Activated T-cell treated with anti-CD3 and anti-CD28 coated beads, Interleukin-2, amount 50 U/mL, for 72 hours (primary cell): ENCODE measurements around the gene PTPRA. TPM values are rescaled to one million over a fixed set of nuclear protein-coding genes. Genes with fewer than 3 reads are reported as not detected.

Experiments
- ATAC-seq, 2 donors: fragments of 150-1000 bp; cut with Tn5 transposase; replicated peaks in 1 of 2; 2 replicates each; pipeline ENCODE4 v1.10.0; 2021; ENCODE audit warnings: moderate library complexity in 2 of 2, mild to moderate bottlenecking in 1 of 2
- DNase-seq, 2 donors: peaks; one replicate each; pipeline ENCODE4 v3.0.0; 2021 to 2022; ENCODE audit warnings: mixed read lengths in 1 of 2
- H3K27ac Mint-ChIP-seq: one replicate; pipeline ENCODE4 v1.8.0; 2022; ENCODE audit warnings: mild to moderate bottlenecking, moderate library complexity, mixed read lengths
- H3K27me3 Mint-ChIP-seq: one replicate; pipeline ENCODE4 v1.8.0; 2022; ENCODE audit warnings: low read depth, mixed read lengths
- H3K36me3 Mint-ChIP-seq, 2 donors: one replicate each; pipeline ENCODE4 v1.8.0; 2022; ENCODE audit warnings: mixed read lengths in 2 of 2, mild to moderate bottlenecking in 1 of 2; ENCODE audit not compliant: insufficient read depth in 2 of 2
- H3K4me1 Mint-ChIP-seq: one replicate; pipeline ENCODE4 v1.8.0; 2022; ENCODE audit warnings: low read depth, mixed read lengths
- H3K4me3 Mint-ChIP-seq, 2 donors: one replicate each; pipeline ENCODE4 v1.8.0; 2022; ENCODE audit warnings: mild to moderate bottlenecking in 2 of 2, mixed read lengths in 2 of 2, moderate library complexity in 2 of 2
- H3K9me3 Mint-ChIP-seq, 2 donors: one replicate each; pipeline ENCODE4 v1.8.0; 2022; ENCODE audit warnings: mixed read lengths in 2 of 2
- total RNA-seq, 2 donors: library from RNA; stranded (reverse); gene quantifications; one replicate each; pipeline ENCODE4 v1.2.3, GENCODE V29; 2022

PTPRA gene
- total RNA-seq, 2 donors from 2014 or later, result 81.2 to 85.9 TPM

DNA sequence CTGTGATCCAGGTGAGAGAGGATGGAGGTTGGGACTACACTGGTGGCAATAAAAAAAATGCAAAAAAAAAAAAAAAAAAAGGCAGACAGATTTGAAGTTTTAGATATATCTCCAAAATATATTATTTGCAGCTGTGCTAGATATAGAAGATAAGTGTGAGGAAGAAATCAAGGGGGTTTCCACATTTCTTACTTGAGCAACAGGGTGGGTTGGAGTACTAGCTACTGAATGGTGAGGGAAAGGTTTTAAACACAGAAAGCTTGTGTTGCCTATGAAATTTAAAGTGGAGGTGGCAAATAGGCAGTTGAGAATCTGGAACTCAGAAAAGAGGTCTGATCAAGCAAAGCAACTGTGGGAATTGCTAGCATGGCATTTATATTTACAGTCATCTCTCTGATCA lies 110.2 kb downstream of the PTPRA start:
- no peak overlapping the region for H3K27ac Mint-ChIP-seq
- H3K36me3 Mint-ChIP-seq, result peaks cover 8 to 23% of the 10 kb centered on the region in 2 donors
- H3K27me3 Mint-ChIP-seq, result no peaks in the 10 kb centered on the region
- DNase-seq, result no peak
- no peak for ATAC-seq
- peaks cover 10% of the 10 kb centered on the region for H3K4me1 Mint-ChIP-seq
- H3K4me3 Mint-ChIP-seq, result no peak overlapping the region
- H3K9me3 Mint-ChIP-seq, result no peaks in the 10 kb centered on the region

DNA sequence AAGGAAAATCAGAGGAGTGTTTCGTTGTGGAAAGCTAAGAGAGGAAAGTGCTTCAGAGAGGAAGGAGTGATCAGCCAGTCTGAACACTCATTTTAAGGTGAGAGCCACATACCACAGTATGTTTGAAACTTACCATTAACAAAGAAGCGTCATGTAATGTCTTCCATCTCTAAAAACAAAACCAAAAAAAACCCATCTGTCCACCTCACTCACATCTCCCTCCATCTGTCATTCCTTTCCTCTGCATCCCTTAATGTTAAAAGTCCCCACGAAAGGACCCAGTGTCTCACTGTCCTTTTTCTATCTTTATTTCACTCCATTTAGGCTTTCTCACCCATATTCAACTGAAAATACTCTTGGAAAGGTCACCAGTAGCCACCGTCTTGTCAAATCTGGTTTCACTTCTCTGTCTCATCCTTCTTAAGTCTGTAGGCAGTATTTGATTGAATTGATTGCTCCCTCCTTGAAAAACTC lies 110.8 kb downstream of the PTPRA start:
- Mint-ChIP-seq H3K9me3 (no peaks in the 10 kb centered on the region), H3K27ac (no peak overlapping the region), H3K27me3 (no peaks in the 10 kb centered on the region), H3K4me3 (no peak overlapping the region), H3K36me3 (peaks cover 8 to 28% of the 10 kb centered on the region in 2 donors), H3K4me1 (peaks cover 5% of the 10 kb centered on the region)
- ATAC-seq (peak; percentile 66 to 73), DNase-seq (peak in 1 of 2 donors; percentile 32)

DNA sequence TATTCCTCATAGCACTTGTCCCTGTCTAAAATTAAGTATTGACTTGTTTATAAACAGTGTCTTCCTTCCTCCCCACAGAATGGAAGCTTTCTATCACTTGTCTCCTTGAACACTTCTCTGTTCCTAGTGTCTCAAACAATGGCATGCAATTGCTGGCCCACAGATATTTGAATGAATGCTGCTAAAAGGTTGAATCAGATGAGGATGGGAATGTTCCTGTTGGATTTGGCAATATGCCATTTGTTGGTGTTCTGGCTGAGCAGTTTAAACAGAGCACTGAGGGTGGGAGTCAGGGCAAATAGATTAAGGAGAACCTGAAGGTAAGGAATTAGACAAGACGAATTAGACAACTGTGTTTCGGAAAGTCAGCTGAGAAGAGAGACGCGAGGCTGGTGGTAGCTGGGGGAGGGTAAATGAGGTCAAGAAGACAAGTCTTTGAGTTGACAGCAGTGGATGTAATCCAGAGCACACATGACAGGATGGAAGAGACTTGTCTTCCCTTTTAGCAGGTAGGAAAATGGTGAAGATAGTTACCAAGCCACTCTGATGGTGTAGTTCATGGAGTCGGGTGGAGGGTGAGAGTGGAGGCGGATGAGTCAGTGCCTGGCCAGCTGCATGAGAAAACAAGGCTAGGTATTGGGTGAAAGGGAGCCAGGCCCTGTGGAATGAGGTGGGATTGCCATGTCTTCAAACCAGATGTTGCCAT lies 111.8 kb downstream of the PTPRA start:
- Mint-ChIP-seq H3K9me3 (no peaks in the 10 kb centered on the region), H3K4me3 (no peak overlapping the region), H3K27ac (no peak overlapping the region), H3K36me3 (peaks cover 16 to 38% of the 10 kb centered on the region in 2 donors), H3K4me1 (no peaks in the 10 kb centered on the region), H3K27me3 (no peaks in the 10 kb centered on the region)
- DNase-seq, result peak; percentile 59 to 62
- no peak for ATAC-seq

DNA sequence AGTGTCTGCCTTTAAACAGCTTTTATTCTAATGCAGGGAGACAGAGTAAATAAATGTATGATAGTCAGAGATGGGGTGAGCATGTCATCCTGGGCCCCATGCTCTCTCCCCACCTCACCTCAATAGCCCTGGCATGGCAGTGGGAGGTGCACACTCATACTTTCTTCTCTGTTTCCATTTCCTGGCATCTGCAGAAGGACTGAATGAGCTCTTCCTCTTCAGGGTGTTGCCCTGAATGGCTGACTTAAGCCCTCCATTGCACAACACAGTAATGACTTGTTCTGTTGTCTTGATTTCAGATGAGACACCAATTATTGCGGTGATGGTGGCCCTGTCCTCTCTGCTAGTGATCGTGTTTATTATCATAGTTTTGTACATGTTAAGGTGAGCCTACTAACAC lies 113.2 kb downstream of the PTPRA start:
- H3K27ac Mint-ChIP-seq, result no peak overlapping the region
- peak overlapping the region in 1 of 2 donors; percentile 71 for H3K4me3 Mint-ChIP-seq
- H3K9me3 Mint-ChIP-seq, result no peaks in the 10 kb centered on the region
- no peaks in the 10 kb centered on the region for H3K4me1 Mint-ChIP-seq
- ATAC-seq, result peak; percentile 80
- H3K27me3 Mint-ChIP-seq, result no peaks in the 10 kb centered on the region
- H3K36me3 Mint-ChIP-seq, result peaks cover 18 to 49% of the 10 kb centered on the region in 2 donors
- DNase-seq, result peak; percentile 78 to 86

DNA sequence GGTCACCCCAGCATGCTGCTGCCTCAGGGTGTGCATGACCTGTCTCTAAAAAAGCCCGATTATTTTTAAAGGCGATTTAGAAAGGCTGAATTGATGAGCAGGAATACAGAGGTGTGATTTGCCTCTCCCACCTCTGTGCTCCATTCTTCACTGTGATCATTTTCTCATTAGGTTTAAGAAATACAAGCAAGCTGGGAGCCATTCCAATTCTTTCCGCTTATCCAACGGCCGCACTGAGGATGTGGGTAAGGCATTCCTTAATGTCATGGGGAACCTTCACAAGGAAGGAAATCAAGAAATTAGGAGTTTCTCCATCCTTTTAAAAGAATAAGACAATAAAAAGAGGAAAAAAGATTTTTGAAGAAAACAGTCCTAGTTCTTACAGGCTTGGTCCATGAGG lies 114.6 kb downstream of the PTPRA start:
- peaks cover 22 to 53% of the 10 kb centered on the region in 2 donors for H3K36me3 Mint-ChIP-seq
- DNase-seq (no peak), ATAC-seq (no peak)
- no peaks in the 10 kb centered on the region for H3K27me3 Mint-ChIP-seq
- H3K4me1 Mint-ChIP-seq, result peaks cover 5% of the 10 kb centered on the region
- H3K4me3 Mint-ChIP-seq, result no peak overlapping the region
- H3K9me3 Mint-ChIP-seq, result no peaks in the 10 kb centered on the region
- H3K27ac Mint-ChIP-seq, result no peak overlapping the region

DNA sequence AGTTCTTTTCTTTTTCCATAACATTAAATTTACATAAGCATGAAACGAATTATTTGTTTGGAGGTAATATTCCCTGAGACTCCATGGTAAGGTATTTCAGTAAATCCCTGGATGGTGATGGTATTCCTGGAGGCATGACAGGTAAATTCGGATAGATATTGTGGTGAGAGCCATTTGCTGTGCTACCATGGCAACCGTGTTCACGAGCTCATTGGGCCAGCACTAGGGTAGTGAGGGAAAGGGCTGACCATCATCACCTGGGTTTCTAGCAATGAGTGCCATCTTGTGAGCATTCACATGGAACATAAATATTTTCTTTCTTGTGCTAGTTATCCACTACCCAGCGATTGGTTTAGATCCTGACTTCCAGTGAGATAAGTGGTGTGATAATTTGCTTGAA lies 118.3 kb downstream of the PTPRA start:
- ATAC-seq (no peak), DNase-seq (no peak)
- H3K4me3 Mint-ChIP-seq, result no peak overlapping the region
- no peak overlapping the region for H3K27ac Mint-ChIP-seq
- H3K9me3 Mint-ChIP-seq, result no peaks in the 10 kb centered on the region
- H3K27me3 Mint-ChIP-seq, result no peaks in the 10 kb centered on the region
- H3K36me3 Mint-ChIP-seq, result peaks cover 23 to 67% of the 10 kb centered on the region in 2 donors
- peaks cover 24% of the 10 kb centered on the region for H3K4me1 Mint-ChIP-seq

DNA sequence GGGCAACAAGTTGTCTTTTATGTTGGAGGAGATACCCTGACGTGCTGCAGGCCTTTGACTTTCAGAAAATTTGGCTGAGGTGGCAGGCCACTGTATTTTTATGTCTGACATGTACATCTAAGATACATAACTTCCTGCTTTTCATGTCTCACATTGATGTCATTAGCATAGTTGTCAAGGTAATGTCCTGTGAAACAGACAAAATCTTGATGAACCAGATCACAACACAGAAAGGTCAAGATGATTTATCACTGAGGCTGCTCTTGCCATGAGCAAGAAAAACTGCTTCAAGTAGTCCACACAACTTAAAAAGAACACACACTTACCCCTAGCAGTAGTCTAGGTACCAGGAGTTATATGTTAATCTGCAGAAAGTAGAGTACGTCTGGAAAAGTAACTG lies 120.0 kb downstream of the PTPRA start:
- Mint-ChIP-seq H3K4me3 (no peak overlapping the region), H3K27ac (no peak overlapping the region), H3K9me3 (no peaks in the 10 kb centered on the region), H3K4me1 (peaks cover 31% of the 10 kb centered on the region), H3K27me3 (no peaks in the 10 kb centered on the region), H3K36me3 (peaks cover 19 to 58% of the 10 kb centered on the region in 2 donors)
- DNase-seq (no peak), ATAC-seq (peak in 1 of 2 donors; percentile 10)

DNA sequence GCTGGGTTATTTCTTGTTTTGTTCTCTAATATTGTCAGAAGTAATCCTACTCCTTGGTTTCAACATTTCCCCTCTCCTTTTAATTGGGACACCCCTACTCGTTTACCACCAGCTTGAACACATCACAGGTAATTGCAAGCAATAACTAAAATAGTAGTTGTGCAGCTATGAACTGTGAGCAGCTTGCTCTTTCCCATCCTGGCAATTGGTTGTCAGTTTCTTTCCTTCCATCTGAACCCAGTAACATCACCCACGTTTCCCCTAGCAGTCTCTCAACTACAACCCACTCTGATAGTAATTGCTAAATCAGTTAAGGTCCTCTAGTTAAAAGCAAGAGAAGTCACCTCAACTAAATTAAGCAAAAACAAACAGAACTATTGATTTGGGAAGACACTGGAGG lies 122.5 kb downstream of the PTPRA start:
- ATAC-seq, result no peak
- Mint-ChIP-seq H3K27ac (no peak overlapping the region), H3K36me3 (peaks cover 14 to 47% of the 10 kb centered on the region in 2 donors), H3K27me3 (no peaks in the 10 kb centered on the region), H3K4me1 (peaks cover 37% of the 10 kb centered on the region), H3K4me3 (no peak overlapping the region), H3K9me3 (no peaks in the 10 kb centered on the region)
- no peak for DNase-seq

DNA sequence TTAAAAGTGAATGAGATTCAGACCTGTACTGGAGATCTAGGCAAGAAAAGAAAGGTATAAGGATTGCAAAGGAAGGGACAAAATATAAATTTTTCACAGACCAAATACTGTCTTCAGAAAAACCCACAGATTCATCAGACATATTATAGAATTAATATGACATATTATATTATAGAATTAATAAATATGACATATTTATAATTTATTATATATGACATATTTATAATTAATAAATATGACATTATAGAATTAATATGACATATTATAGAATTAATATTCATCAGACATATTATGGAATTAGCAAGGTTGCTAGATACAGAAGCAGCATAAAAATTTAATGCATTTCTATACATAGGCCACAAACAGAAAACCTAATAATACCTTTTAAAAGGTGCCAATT lies 125.4 kb downstream of the PTPRA start:
- Mint-ChIP-seq H3K36me3 (peaks cover 10 to 37% of the 10 kb centered on the region in 2 donors), H3K4me1 (peaks cover 36% of the 10 kb centered on the region), H3K9me3 (no peaks in the 10 kb centered on the region), H3K27ac (peak overlapping the region; percentile 93), H3K27me3 (no peaks in the 10 kb centered on the region), H3K4me3 (no peak overlapping the region)
- no peak for DNase-seq
- no peak for ATAC-seq

DNA sequence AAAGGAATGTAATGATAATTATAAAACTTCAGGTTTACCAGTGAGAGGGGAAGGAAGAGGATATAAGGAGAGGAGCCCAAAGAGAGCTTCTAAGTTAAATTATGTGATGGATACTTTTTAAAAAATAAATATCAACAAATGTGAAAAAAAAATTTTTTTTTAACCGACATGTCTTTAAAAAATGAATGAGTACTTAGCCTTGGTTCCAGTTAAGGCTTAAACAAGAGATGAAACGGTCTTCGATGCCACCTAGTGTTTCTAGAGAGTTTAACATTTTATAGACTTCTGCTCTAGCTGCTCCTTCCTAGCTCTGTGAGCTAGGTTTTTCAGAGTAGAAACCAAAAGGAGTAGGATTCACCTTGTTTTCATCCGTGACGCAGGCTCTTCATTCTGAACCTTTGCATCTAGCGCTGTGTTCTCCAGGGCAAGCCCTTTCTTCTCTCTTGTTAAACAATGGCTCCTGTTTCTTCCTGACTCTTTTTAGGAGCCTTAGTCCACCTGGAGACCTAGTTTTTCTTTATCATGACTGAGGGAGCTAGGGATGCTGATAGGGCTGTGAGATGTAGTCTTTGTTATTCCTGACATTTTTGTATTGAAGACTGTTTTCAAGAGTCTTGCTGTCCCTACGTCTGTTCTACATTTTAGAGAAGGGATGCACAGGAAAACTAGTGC lies 127.7 kb downstream of the PTPRA start:
- peaks cover 11 to 31% of the 10 kb centered on the region in 2 donors for H3K36me3 Mint-ChIP-seq
- no peaks in the 10 kb centered on the region for H3K9me3 Mint-ChIP-seq
- DNase-seq (no peak), ATAC-seq (peak; percentile 81 to 97)
- H3K27me3 Mint-ChIP-seq, result no peaks in the 10 kb centered on the region
- H3K4me1 Mint-ChIP-seq, result peaks cover 31% of the 10 kb centered on the region
- peak overlapping the region in 1 of 2 donors; percentile 6 for H3K4me3 Mint-ChIP-seq
- peak overlapping the region; percentile 79 for H3K27ac Mint-ChIP-seq

DNA sequence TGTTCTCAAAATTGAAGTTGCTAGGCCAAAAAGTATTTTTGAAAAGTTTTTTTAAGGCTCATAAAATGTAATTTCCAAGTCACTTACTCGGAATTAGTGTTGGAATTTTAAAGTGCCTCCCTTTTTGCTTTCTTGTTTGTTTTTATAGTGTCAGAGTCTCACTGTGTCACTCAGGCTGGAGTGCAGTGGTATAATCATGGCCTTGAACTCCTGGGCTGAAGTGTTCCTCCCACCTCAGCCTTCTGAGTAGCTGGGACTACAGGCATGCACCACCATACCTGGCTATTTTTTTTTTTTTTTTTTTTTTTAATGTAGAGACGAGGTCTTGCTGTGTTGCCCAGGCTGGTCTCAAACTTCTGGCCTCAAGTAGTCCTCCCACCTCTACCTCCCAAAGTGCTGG lies 130.1 kb downstream of the PTPRA start:
- no peaks in the 10 kb centered on the region for H3K9me3 Mint-ChIP-seq
- ATAC-seq, result no peak
- H3K4me3 Mint-ChIP-seq, result no peak overlapping the region
- DNase-seq, result no peak
- H3K27ac Mint-ChIP-seq, result no peak overlapping the region
- H3K36me3 Mint-ChIP-seq, result peaks cover 21 to 29% of the 10 kb centered on the region in 2 donors
- peaks cover 24% of the 10 kb centered on the region for H3K4me1 Mint-ChIP-seq
- no peaks in the 10 kb centered on the region for H3K27me3 Mint-ChIP-seq

DNA sequence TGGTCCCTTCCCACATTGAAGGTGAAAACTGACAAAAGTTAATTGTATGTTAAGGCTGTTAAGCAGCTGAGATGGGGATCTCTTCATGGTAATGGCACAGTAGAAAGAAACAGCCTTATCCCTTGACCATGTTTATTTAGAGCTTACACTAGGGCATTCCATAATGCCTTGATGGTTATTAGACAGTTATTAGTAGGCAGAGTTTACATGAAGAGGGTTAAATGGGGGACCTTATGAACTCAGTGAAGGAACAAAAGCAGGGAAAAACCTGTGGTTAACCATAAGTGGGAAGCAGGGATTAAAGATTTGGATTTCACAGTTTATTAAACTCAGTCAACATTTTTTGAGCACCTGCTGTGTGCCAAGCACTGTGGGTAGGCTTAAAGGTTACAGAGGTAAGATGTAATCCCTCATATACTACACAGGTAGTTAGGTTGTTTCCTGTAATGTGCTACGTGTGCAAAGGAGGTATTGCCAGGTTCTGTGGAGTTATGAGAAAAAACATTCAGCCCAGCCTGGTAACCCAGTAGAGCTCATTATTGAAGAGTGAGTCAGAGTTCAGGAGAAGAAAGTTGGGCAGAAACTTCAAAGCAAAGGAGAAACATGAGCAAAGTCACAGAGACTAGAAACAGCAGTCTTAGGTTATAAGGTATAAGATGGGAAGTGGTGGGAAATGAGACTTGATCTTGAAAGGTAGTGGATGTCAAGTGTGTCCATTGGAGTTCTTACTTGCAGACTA lies 137.9 kb downstream of the PTPRA start:
- ATAC-seq, result peak; percentile 67 to 74
- H3K4me1 Mint-ChIP-seq, result peaks cover 74% of the 10 kb centered on the region
- peak overlapping the region in 1 of 2 donors; percentile 79 for H3K4me3 Mint-ChIP-seq

DNA sequence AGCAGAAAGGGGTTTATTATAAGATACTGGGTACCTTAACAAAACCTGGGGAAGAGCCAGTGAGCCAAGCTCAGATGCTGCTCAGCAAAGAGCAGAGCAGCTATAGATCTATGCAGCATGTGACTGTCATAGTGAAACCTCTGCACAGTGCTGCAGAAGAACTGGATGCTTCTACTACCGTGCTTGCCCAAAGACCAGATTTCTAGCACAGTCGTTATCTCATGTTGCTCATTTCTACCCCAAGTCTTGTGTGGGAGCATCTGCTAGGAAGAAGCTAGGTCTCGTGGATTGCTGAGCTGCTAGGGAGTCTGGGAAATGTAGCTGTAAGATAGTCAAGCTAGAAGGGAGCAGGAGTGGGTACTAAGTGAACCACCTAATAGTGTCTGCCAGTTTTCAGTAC lies 138.5 kb downstream of the PTPRA start:
- peaks cover 0 to 1% of the 10 kb centered on the region in 2 donors for H3K9me3 Mint-ChIP-seq

More for the DNA sequence above, 137.9 kb downstream of the PTPRA start:
- peak; percentile 54 to 56 for DNase-seq
- peaks cover 24 to 33% of the 10 kb centered on the region in 2 donors for H3K36me3 Mint-ChIP-seq
- H3K27ac Mint-ChIP-seq, result peak overlapping the region; percentile 98
- H3K9me3 Mint-ChIP-seq, result peaks cover 0 to 1% of the 10 kb centered on the region in 2 donors
- no peaks in the 10 kb centered on the region for H3K27me3 Mint-ChIP-seq

More for the DNA sequence above, 138.5 kb downstream of the PTPRA start:
- H3K36me3 Mint-ChIP-seq, result peaks cover 22 to 32% of the 10 kb centered on the region in 2 donors
- peak overlapping the region; percentile 62 to 79 for H3K4me3 Mint-ChIP-seq
- peak overlapping the region; percentile 98 for H3K27ac Mint-ChIP-seq
- ATAC-seq (peak; percentile 65 to 66), DNase-seq (peak; percentile 57 to 63)
- H3K4me1 Mint-ChIP-seq, result peaks cover 80% of the 10 kb centered on the region
- H3K27me3 Mint-ChIP-seq, result no peaks in the 10 kb centered on the region
